ENCODE results near the gene TXNL4A. TPM values are rescaled to one million over a fixed set of nuclear protein-coding genes. Genes with fewer than 3 reads are reported as not detected.
A peak's percentile ranks its signal among the peaks of the same experiment; 100 is the strongest.

The TXNL4A gene
- total and polyA plus RNA-seq, 2 experiments from 2014 or later, result 71.9 to 227 TPM

DNA sequence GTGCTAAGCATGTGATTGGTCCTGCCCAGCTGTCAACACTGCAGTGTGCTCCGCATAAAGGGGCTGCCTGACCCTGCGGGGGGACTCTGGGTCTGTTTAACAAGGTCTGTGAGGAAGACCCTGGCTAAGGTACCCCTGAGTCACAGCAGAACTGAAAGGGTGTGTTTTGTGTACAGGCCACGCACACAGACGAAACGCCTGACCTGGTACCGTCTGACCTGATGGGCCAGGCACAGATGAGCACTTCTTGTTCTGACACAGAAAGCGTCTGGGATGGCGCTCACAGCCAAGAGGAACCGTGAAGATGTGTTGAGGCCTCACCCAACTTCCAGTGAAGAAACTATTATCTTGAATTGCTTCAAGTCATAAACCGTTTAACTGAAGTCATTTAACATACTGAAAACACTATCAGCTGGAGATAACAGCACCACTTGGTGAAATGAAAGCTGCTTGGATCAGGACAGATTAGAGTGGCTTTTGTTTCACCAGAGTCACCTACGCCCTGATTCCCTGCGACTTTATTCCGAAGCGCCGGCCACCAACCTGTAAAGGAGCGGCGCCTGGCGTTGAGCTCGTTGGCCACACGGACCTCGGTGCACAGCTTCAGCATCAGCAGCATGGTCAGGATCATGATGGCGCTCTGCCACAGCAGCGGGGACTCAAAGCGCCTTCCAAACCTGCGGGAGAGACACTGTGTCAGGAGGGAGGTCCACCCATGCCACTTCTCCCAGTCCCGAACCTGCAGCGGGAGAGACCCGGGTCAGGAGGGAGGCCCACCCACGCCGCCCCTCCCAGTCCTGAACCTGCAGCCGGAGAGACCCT is 45.4 kb downstream of the TXNL4A start:
- H2AFZ ChIP-seq, result no peak overlapping the region
- H3K9me2 ChIP-seq (replicated peaks; ENCODE audit: insufficient read depth), result no peaks in the 10 kb centered on the region
- H3K79me2 ChIP-seq, result peaks cover 77% of the 10 kb centered on the region
- H3K36me3 ChIP-seq (replicated peaks; ENCODE audit: insufficient read depth, low read depth), result no peaks in the 10 kb centered on the region
- H3K4me3 ChIP-seq, result no peak overlapping the region
- peak; percentile 54 for DNase-seq (ENCODE audit: low spot score)
- peaks cover 14% of the 10 kb centered on the region for H3K4me1 ChIP-seq (ENCODE audit: insufficient read depth)
- H3K27me3 ChIP-seq, result no peaks in the 10 kb centered on the region
- TF ChIP-seq EZH2phosphoT487 (IDR thresholded peaks at IDR 0.05; ENCODE audit: low read depth, severe bottlenecking, unreplicated experiment), result no peak
- no peak for TF ChIP-seq EZH2 (IDR thresholded peaks at IDR 0.05; ENCODE audit: borderline replicate concordance)
- TF ChIP-seq, protein P1, sequence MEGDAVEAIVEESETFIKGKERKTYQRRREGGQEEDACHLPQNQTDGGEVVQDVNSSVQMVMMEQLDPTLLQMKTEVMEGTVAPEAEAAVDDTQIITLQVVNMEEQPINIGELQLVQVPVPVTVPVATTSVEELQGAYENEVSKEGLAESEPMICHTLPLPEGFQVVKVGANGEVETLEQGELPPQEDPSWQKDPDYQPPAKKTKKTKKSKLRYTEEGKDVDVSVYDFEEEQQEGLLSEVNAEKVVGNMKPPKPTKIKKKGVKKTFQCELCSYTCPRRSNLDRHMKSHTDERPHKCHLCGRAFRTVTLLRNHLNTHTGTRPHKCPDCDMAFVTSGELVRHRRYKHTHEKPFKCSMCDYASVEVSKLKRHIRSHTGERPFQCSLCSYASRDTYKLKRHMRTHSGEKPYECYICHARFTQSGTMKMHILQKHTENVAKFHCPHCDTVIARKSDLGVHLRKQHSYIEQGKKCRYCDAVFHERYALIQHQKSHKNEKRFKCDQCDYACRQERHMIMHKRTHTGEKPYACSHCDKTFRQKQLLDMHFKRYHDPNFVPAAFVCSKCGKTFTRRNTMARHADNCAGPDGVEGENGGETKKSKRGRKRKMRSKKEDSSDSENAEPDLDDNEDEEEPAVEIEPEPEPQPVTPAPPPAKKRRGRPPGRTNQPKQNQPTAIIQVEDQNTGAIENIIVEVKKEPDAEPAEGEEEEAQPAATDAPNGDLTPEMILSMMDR (IDR thresholded peaks at IDR 0.05; ENCODE audit: poor library complexity), result no peak
- H3K4me2 ChIP-seq, result peak overlapping the region; percentile 56
- H3K9me3 ChIP-seq (ENCODE audit: low read depth), result no peaks in the 10 kb centered on the region
- WGBS (ENCODE audit: low lambda C conversion rate, missing lambda C conversion rate), result 71% methylated on average over 31 of the region's 31 CpGs
- H3K27ac ChIP-seq, result peak overlapping the region; percentile 26
- peaks cover 27% of the 10 kb centered on the region for H4K20me1 ChIP-seq (ENCODE audit: insufficient read depth, poor library complexity, severe bottlenecking)

DNA sequence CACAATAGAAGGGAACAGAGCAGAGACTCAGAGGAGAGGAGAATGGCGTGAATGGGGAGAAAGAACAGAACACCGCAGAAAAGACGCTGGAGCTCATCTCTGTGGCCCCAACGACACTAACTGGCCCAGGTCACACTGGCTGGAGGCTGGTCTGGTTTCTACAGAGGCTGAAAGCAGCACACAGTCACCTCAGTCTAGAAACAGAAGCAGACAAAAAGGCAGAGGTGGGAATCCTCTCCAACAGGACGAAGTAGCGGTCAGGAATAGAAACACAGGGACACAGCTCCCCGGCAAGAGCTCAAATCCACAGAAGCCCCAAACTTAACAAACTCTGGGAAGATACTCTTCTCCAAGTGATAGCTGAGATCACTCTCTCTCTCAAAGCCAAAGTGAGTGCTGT is 46.2 kb downstream of the TXNL4A start:
- TF ChIP-seq, protein P1 (IDR thresholded peaks at IDR 0.05; ENCODE audit: poor library complexity), result no peak
- TF ChIP-seq EZH2phosphoT487 (IDR thresholded peaks at IDR 0.05; ENCODE audit: low read depth, severe bottlenecking, unreplicated experiment) (no peak), EZH2 (IDR thresholded peaks at IDR 0.05; ENCODE audit: borderline replicate concordance) (no peak)
- 89% methylated on average over 7 of the region's 7 CpGs for WGBS (ENCODE audit: low lambda C conversion rate, missing lambda C conversion rate)
- Histone ChIP-seq H3K9me3 (ENCODE audit: low read depth) (no peaks in the 10 kb centered on the region), H3K79me2 (peaks cover 79% of the 10 kb centered on the region), H3K4me1 (ENCODE audit: insufficient read depth) (peaks cover 14% of the 10 kb centered on the region), H4K20me1 (ENCODE audit: insufficient read depth, poor library complexity, severe bottlenecking) (peaks cover 22% of the 10 kb centered on the region), H3K27ac (peak overlapping the region; percentile 26), H3K27me3 (no peaks in the 10 kb centered on the region), H3K36me3 (replicated peaks; ENCODE audit: insufficient read depth, low read depth) (no peaks in the 10 kb centered on the region), H3K4me2 (peak overlapping the region; percentile 54), H3K9me2 (replicated peaks; ENCODE audit: insufficient read depth) (no peaks in the 10 kb centered on the region), H3K4me3 (no peak overlapping the region), H2AFZ (no peak overlapping the region)
- no peak for DNase-seq (ENCODE audit: low spot score)

DNA sequence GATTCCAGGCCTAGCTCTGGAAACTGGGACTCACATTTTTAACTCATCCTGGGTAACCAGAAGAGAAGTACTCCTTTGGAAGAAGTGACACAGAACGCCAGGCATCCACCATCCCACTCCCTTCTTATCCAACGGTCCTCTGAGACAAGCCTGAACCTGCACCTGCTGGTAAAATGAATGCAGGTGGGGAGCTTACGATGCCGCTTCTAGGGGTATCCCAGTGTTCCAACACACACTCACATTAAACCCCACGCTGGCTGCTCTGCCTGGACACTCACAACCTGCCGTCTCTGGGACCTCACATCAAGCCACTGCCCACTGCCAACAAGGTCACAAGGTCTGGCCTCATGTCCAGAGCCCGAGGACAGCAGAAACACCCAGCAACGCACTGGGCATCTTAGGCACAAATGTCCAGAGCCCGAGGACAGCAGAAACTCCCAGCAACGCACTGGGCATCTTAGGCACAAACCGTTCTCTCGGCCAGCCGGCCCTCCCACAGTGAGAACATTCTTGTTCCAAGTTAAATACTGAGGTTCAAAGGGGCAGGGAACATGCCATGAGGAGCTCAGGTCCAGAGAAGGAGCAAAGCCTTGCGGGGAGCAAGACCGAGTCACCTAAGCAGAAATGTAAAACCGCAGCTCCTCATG is 46.8 kb downstream of the TXNL4A start:
- no peaks in the 10 kb centered on the region for H3K27me3 ChIP-seq
- H3K27ac ChIP-seq, result no peak overlapping the region
- H3K9me3 ChIP-seq (ENCODE audit: low read depth), result no peaks in the 10 kb centered on the region
- TF ChIP-seq, protein P1 (IDR thresholded peaks at IDR 0.05; ENCODE audit: poor library complexity), result no peak
- TF ChIP-seq EZH2phosphoT487 (IDR thresholded peaks at IDR 0.05; ENCODE audit: low read depth, severe bottlenecking, unreplicated experiment), result no peak
- no peak for TF ChIP-seq EZH2 (IDR thresholded peaks at IDR 0.05; ENCODE audit: borderline replicate concordance)
- H2AFZ ChIP-seq, result no peak overlapping the region
- H3K4me2 ChIP-seq, result no peak overlapping the region
- H4K20me1 ChIP-seq (ENCODE audit: insufficient read depth, poor library complexity, severe bottlenecking), result peaks cover 22% of the 10 kb centered on the region
- peaks cover 79% of the 10 kb centered on the region for H3K79me2 ChIP-seq
- H3K4me3 ChIP-seq, result no peak overlapping the region
- H3K4me1 ChIP-seq (ENCODE audit: insufficient read depth), result peaks cover 14% of the 10 kb centered on the region
- H3K36me3 ChIP-seq (replicated peaks; ENCODE audit: insufficient read depth, low read depth), result no peaks in the 10 kb centered on the region
- WGBS (ENCODE audit: low lambda C conversion rate, missing lambda C conversion rate), result 92% methylated on average over 16 of the region's 16 CpGs
- no peak for DNase-seq (ENCODE audit: low spot score)
- no peaks in the 10 kb centered on the region for H3K9me2 ChIP-seq (replicated peaks; ENCODE audit: insufficient read depth)

Measured in hepatocyte (in vitro differentiated cells).